ENCODE measurements around the gene XYLT1. TPM values are rescaled to one million over a fixed set of nuclear protein-coding genes. Genes with fewer than 3 reads are reported as not detected.

The XYLT1 gene
- total RNA-seq, 1 experiment from 2014 or later = 7.5 TPM

GRCh38 chr16:17232487-17232886 is 238.3 kb downstream of the XYLT1 start:
- no peak for DNase-seq
- CTCF ChIA-PET = interaction anchor here (0.6 kb wide), 1 partner anchor 343 kb away, joined by 6 read pairs; no protein-coding TSS in a partner anchor
- Mint-ChIP-seq H3K36me3 (ENCODE audit: insufficient read depth, unreplicated experiment) (no peaks in the 10 kb centered on the region), H3K27ac (ENCODE audit: unreplicated experiment) (no peak overlapping the region), H3K4me1 (ENCODE audit: low read depth, unreplicated experiment) (peaks cover 5% of the 10 kb centered on the region), H3K9me3 (ENCODE audit: low read depth, unreplicated experiment) (no peaks in the 10 kb centered on the region), H3K27me3 (ENCODE audit: unreplicated experiment) (no peaks in the 10 kb centered on the region), H3K4me3 (ENCODE audit: low read depth, unreplicated experiment) (no peak overlapping the region)
- TF ChIP-seq CTCF (IDR thresholded peaks at IDR 0.05; ENCODE audit: unreplicated experiment) = no peak
- intact Hi-C loops (cut with micrococcal nuclease; ENCODE audit: unreplicated experiment) = no loop called here
- BruUV-seq (replicated peaks) = no TSS peak

- CTCF ChIA-PET = no interaction called here
- no peak for DNase-seq
- H3K36me3 Mint-ChIP-seq (ENCODE audit: insufficient read depth, unreplicated experiment) = no peaks in the 10 kb centered on the region
- TF ChIP-seq CTCF (IDR thresholded peaks at IDR 0.05; ENCODE audit: unreplicated experiment) = no peak
- H3K4me3 Mint-ChIP-seq (ENCODE audit: low read depth, unreplicated experiment) = no peak overlapping the region
- H3K4me1 Mint-ChIP-seq (ENCODE audit: low read depth, unreplicated experiment) = peaks cover 10% of the 10 kb centered on the region
- intact Hi-C loops (cut with micrococcal nuclease; ENCODE audit: unreplicated experiment) = no loop called here
- no peak overlapping the region for H3K27ac Mint-ChIP-seq (ENCODE audit: unreplicated experiment)
- H3K27me3 Mint-ChIP-seq (ENCODE audit: unreplicated experiment) = no peaks in the 10 kb centered on the region
- BruUV-seq (replicated peaks) = no TSS peak
- H3K9me3 Mint-ChIP-seq (ENCODE audit: low read depth, unreplicated experiment) = no peaks in the 10 kb centered on the region
These were observed 238.8 kb downstream of the XYLT1 start for GRCh38 chr16:17231972-17232371.

DNA sequence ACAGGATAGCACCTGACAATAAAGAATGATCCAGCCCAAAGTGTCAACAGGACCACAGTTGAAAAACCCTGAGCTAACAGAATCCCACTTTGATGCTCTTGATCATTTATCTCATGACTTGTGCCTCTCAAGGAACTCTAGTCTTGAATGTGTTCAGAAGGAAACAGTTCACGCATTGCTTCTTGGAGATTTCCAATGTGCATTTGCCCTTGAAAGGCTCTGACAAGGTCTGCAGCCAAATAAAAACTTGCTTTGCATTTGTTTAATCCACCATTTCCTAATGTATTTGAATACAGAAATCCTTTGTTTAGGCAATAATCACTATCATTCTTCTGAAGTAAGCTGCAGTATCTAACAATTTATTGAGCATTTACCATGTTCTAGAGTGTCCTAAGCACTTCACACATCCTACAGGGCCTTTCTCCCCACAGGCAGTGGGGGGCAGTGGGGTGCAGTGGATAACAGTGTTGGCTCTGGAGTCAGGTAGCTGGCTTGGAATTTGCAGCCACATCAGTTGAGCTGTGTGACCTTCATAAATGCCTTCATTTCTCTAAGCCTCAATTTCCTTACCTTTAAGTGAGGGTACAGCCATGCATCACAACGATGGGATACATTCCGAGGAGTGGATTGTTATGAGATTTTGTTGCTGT is 239.7 kb downstream of the XYLT1 start:
- no peak for TF ChIP-seq CTCF (IDR thresholded peaks at IDR 0.05; ENCODE audit: unreplicated experiment)
- Mint-ChIP-seq H3K9me3 (ENCODE audit: low read depth, unreplicated experiment) (no peaks in the 10 kb centered on the region), H3K4me1 (ENCODE audit: low read depth, unreplicated experiment) (peaks cover 15% of the 10 kb centered on the region), H3K27ac (ENCODE audit: unreplicated experiment) (no peak overlapping the region), H3K4me3 (ENCODE audit: low read depth, unreplicated experiment) (no peak overlapping the region), H3K27me3 (ENCODE audit: unreplicated experiment) (no peaks in the 10 kb centered on the region), H3K36me3 (ENCODE audit: insufficient read depth, unreplicated experiment) (no peaks in the 10 kb centered on the region)
- BruUV-seq (replicated peaks) = no TSS peak
- intact Hi-C loops (cut with micrococcal nuclease; ENCODE audit: unreplicated experiment) = no loop called here
- DNase-seq = no peak
- CTCF ChIA-PET = interaction anchor here (1.0 kb wide), 1 partner anchor 237 kb away, joined by 3 read pairs; no protein-coding TSS in a partner anchor

- TF ChIP-seq CTCF (IDR thresholded peaks at IDR 0.05; ENCODE audit: unreplicated experiment) = no peak
- H3K27me3 Mint-ChIP-seq (ENCODE audit: unreplicated experiment) = no peaks in the 10 kb centered on the region
- CTCF ChIA-PET = no interaction called here
- peaks cover 23% of the 10 kb centered on the region for H3K4me1 Mint-ChIP-seq (ENCODE audit: low read depth, unreplicated experiment)
- no peak overlapping the region for H3K4me3 Mint-ChIP-seq (ENCODE audit: low read depth, unreplicated experiment)
- H3K27ac Mint-ChIP-seq (ENCODE audit: unreplicated experiment) = no peak overlapping the region
- no TSS peak for BruUV-seq (replicated peaks)
- H3K9me3 Mint-ChIP-seq (ENCODE audit: low read depth, unreplicated experiment) = no peaks in the 10 kb centered on the region
- H3K36me3 Mint-ChIP-seq (ENCODE audit: insufficient read depth, unreplicated experiment) = no peaks in the 10 kb centered on the region
- intact Hi-C loops (cut with micrococcal nuclease; ENCODE audit: unreplicated experiment) = loop anchor here (5.0 kb wide), 1 partner anchor 238 kb away; no protein-coding TSS in a partner anchor
- no peak for DNase-seq
These were observed 241.0 kb downstream of the XYLT1 start for GRCh38 chr16:17229766-17230165.
